ENCODE data around the gene CES3.

- no peak for TF ChIP-seq CTCF (conservative IDR thresholded peaks at IDR 0.05; ENCODE audit: low read length)
- TF ChIP-seq EZH2phosphoT487 (IDR thresholded peaks at IDR 0.05; ENCODE audit: borderline replicate concordance): no peak
These were observed 25.5 kb downstream of the CES3 start for GRCh38 chr16:66986559-66986958.
